Fibroblast of peridontal ligament (primary cell): ENCODE measurements around the gene DGKD.

ENCODE experiments used
- DNase-seq: peaks from one replicate; pipeline ENCODE4 v3.0.0-alpha.2; 2010; ENCODE audit errors: extremely low read depth

Gene DGKD

GRCh38 chr2:233476063-233476410 lies 121.7 kb downstream of the DGKD start:
- no peak for DNase-seq

- no peak for DNase-seq
Measured at GRCh38 chr2:233476651-233477547, 122.6 kb downstream of the DGKD start.

GRCh38 chr2:233477548-233478433 lies 123.5 kb downstream of the DGKD start:
- DNase-seq = no peak

GRCh38 chr2:233479616-233480489 lies 125.6 kb downstream of the DGKD start:
- DNase-seq = no peak

GRCh38 chr2:233480490-233481202 lies 126.4 kb downstream of the DGKD start:
- DNase-seq = no peak

- DNase-seq = no peak
Measured at GRCh38 chr2:233481368-233482142, 127.3 kb downstream of the DGKD start.

- no peak for DNase-seq
Measured at GRCh38 chr2:233482616-233483015, 128.3 kb downstream of the DGKD start.

GRCh38 chr2:233485726-233486125 lies 131.4 kb downstream of the DGKD start:
- DNase-seq = no peak

- no peak for DNase-seq
Measured at GRCh38 chr2:233486357-233486756, 132.1 kb downstream of the DGKD start.

GRCh38 chr2:233486778-233487552 lies 132.7 kb downstream of the DGKD start:
- peak; percentile 91 for DNase-seq

GRCh38 chr2:233487748-233488345 lies 133.6 kb downstream of the DGKD start:
- no peak for DNase-seq

- no peak for DNase-seq
Measured at GRCh38 chr2:233489143-233489542, 134.8 kb downstream of the DGKD start.

- DNase-seq = peak; percentile 77
Measured at GRCh38 chr2:233489666-233490065, 135.4 kb downstream of the DGKD start.

GRCh38 chr2:233490831-233491230 lies 136.5 kb downstream of the DGKD start:
- no peak for DNase-seq

- DNase-seq = no peak
Measured at GRCh38 chr2:233491326-233491725, 137.0 kb downstream of the DGKD start.

- DNase-seq = no peak
Measured at GRCh38 chr2:233492078-233492477, 137.8 kb downstream of the DGKD start.

GRCh38 chr2:233492751-233493150 lies 138.5 kb downstream of the DGKD start:
- no peak for DNase-seq

GRCh38 chr2:233495503-233496496 lies 141.5 kb downstream of the DGKD start:
- no peak for DNase-seq
